Tibial nerve (tissue), 4 donors: Measurements from ENCODE around the gene C1QA. TPM values are rescaled to one million over a fixed set of nuclear protein-coding genes. Genes with fewer than 3 reads are reported as not detected.
A peak's percentile ranks its signal among the peaks of the same experiment; 100 is the strongest.

Experiments
- DNase-seq, 2 donors: peaks; one replicate each; pipeline ENCODE4 v3.0.0-alpha.2; 2019; ENCODE audit warnings: low spot score in 2 of 2
- H3K27ac ChIP-seq, 4 donors: fragments of 200-600 bp; sonication (generic) in 3 of 4; one replicate each; pipeline ENCODE4 v1.5.1; 2017 to 2019; ENCODE audit warnings: mild to moderate bottlenecking in 1 of 4
- H3K27me3 ChIP-seq, 2 donors: fragments of 200-600 bp; sonication (generic) in 1 of 2; one replicate each; pipeline versions ENCODE4 v1.5.1 to v1.6.0; 2017 to 2019
- H3K36me3 ChIP-seq, 3 donors: fragments of 200-600 bp; sonication (generic); one replicate each; pipeline ENCODE4 v1.5.1; 2018 to 2019
- H3K4me1 ChIP-seq, 4 donors: fragments of 200-600 bp; sonication (generic) in 3 of 4; one replicate each; pipeline ENCODE4 v1.5.1; 2017 to 2019
- H3K4me3 ChIP-seq, 4 donors: fragments of 200-600 bp; sonication (generic) in 3 of 4; one replicate each; pipeline ENCODE4 v1.5.1; 2017 to 2019; ENCODE audit warnings: mild to moderate bottlenecking in 1 of 4, moderate library complexity in 1 of 4
- H3K9me3 ChIP-seq, 4 donors: fragments of 200-600 bp; sonication (generic) in 3 of 4; one replicate each; pipeline ENCODE4 v1.5.1; 2017 to 2019
- CTCF ChIP-seq, 5 experiments: fragments of 200-600 bp in 3 of 5; fragments of 450-650 bp in 2 of 5; sonication (generic) in 3 of 5; IDR thresholded peaks; one replicate each; pipeline ENCODE4 v1.5.1; 2016 to 2019; ENCODE audit warnings: antibody characterized with exemption in 5 of 5, mild to moderate bottlenecking in 3 of 5, moderate library complexity in 2 of 5
- EP300 ChIP-seq, 2 donors: sonication (generic); formaldehyde crosslinking; IDR thresholded peaks; one replicate each; pipeline ENCODE4 v1.6.1; 2017; ENCODE audit warnings: antibody characterized with exemption in 2 of 2, mild to moderate bottlenecking in 1 of 2
- POLR2A ChIP-seq, 2 donors: fragments of 450-650 bp; IDR thresholded peaks; one replicate each; pipeline ENCODE4 v1.6.1; 2017; ENCODE audit warnings: antibody characterized with exemption in 2 of 2, mild to moderate bottlenecking in 2 of 2, moderate library complexity in 2 of 2
- WGBS, 2 donors: methylation state at CpG; one replicate each; pipeline ENCODE4 v1.1.5; 2018; 5-methylcytosine and 5-hydroxymethylcytosine counted together
- total RNA-seq, 4 donors: library from RNA; depleted of rRNA; stranded (reverse); fragments of >200 nt; gene quantifications; one replicate each; pipeline ENCODE4 v1.1.0, GENCODE V29; 2016

The C1QA gene
- total RNA-seq, 4 donors from 2014 or later = 139 to 231 (median 182) TPM

- H3K27me3 ChIP-seq = peaks cover 0 to 28% of the 10 kb centered on the region in 2 donors
- peaks cover 0 to 7% (median 2%) of the 10 kb centered on the region in 4 donors for H3K4me1 ChIP-seq
- no peak for DNase-seq
- H3K9me3 ChIP-seq = no peaks in the 10 kb centered on the region
- H3K4me3 ChIP-seq = peak overlapping the region in 1 of 4 donors; percentile 41
- no peaks in the 10 kb centered on the region for H3K36me3 ChIP-seq
- 76% methylated on average over 22 to 23 of the region's 23 CpGs for WGBS, 2 donors
- no peak for TF ChIP-seq POLR2A (IDR thresholded peaks at IDR 0.05)
- TF ChIP-seq CTCF (IDR thresholded peaks at IDR 0.05) = no peak
- TF ChIP-seq EP300 (IDR thresholded peaks at IDR 0.05) = no peak
- H3K27ac ChIP-seq = no peak overlapping the region
Observed at GRCh38 chr1:22638476-22639234, 2.2 kb downstream of the C1QA start.

- peak overlapping the region in 1 of 4 donors; percentile 41 for H3K4me3 ChIP-seq
- no peak for TF ChIP-seq POLR2A (IDR thresholded peaks at IDR 0.05)
- TF ChIP-seq EP300 (IDR thresholded peaks at IDR 0.05) = no peak
- no peak for TF ChIP-seq CTCF (IDR thresholded peaks at IDR 0.05)
- WGBS, 2 donors = 19 to 23% methylated on average over 8 of the region's 8 CpGs
- peaks cover 0 to 28% of the 10 kb centered on the region in 2 donors for H3K27me3 ChIP-seq
- no peak overlapping the region for H3K27ac ChIP-seq
- DNase-seq = no peak
- peaks cover 0 to 7% (median 2%) of the 10 kb centered on the region in 4 donors for H3K4me1 ChIP-seq
- H3K9me3 ChIP-seq = no peaks in the 10 kb centered on the region
- H3K36me3 ChIP-seq = no peaks in the 10 kb centered on the region
Observed at GRCh38 chr1:22639286-22639685, 2.9 kb downstream of the C1QA start.

GRCh38 chr1:22641247-22641646 lies 4.8 kb downstream of the C1QA start:
- no peak for DNase-seq
- peaks cover 0 to 23% of the 10 kb centered on the region in 2 donors for H3K27me3 ChIP-seq
- no peak overlapping the region for H3K4me3 ChIP-seq
- 47 to 52% methylated on average over 8 of the region's 8 CpGs for WGBS, 2 donors
- no peak overlapping the region for H3K27ac ChIP-seq
- no peak for TF ChIP-seq CTCF (IDR thresholded peaks at IDR 0.05)
- no peak for TF ChIP-seq POLR2A (IDR thresholded peaks at IDR 0.05)
- H3K9me3 ChIP-seq = no peaks in the 10 kb centered on the region
- no peaks in the 10 kb centered on the region for H3K36me3 ChIP-seq
- peaks cover 0 to 7% (median 2%) of the 10 kb centered on the region in 4 donors for H3K4me1 ChIP-seq

GRCh38 chr1:22641906-22642636 lies 5.6 kb downstream of the C1QA start:
- peak in 1 of 2 donors; percentile 47 for TF ChIP-seq EP300 (IDR thresholded peaks at IDR 0.05)
- TF ChIP-seq CTCF (IDR thresholded peaks at IDR 0.05) = peak; percentile 83 to 95 (median 89)
- TF ChIP-seq POLR2A (IDR thresholded peaks at IDR 0.05) = no peak
- H3K4me1 ChIP-seq = peaks cover 0 to 7% (median 2%) of the 10 kb centered on the region in 4 donors
- DNase-seq = peak; percentile 72 to 85
- H3K36me3 ChIP-seq = no peaks in the 10 kb centered on the region
- no peaks in the 10 kb centered on the region for H3K9me3 ChIP-seq
- WGBS, 2 donors = 4 to 7% methylated on average over 17 to 18 of the region's 18 CpGs
- H3K27ac ChIP-seq = no peak overlapping the region
- H3K27me3 ChIP-seq = peaks cover 0 to 23% of the 10 kb centered on the region in 2 donors
- no peak overlapping the region for H3K4me3 ChIP-seq

- Histone ChIP-seq H3K4me3 (peak within 1 kb of the TSS; percentile 5 to 47 (median 13)), H3K4me1 (peaks cover 0 to 7% (median 2%) of the 10 kb centered on the region in 4 donors), H3K36me3 (no peaks in the 10 kb centered on the region), H3K27ac (peak within 1 kb of the TSS in 1 of 4 donors; percentile 4), H3K9me3 (no peaks in the 10 kb centered on the region), H3K27me3 (peaks cover 0 to 13% of the 10 kb centered on the region in 2 donors)
- WGBS, 2 donors = 61% methylated on average over 8 of the region's 8 CpGs
- TF ChIP-seq POLR2A (IDR thresholded peaks at IDR 0.05) (no peak), CTCF (IDR thresholded peaks at IDR 0.05) (no peak), EP300 (IDR thresholded peaks at IDR 0.05) (peak in 1 of 2 donors; percentile 68)
- DNase-seq = peak in 1 of 2 donors; percentile 46
Observed at GRCh38 chr1:22643381-22643780, 7.0 kb downstream of the C1QA start, which contains the start of gene C1QC. Gene C1QC, plus strand, starts transcription at chr1:22643633. Its CDS starts 391 bp downstream, at chr1:22644024.
